ENCODE results near the gene TTC28. TPM values are rescaled to one million over a fixed set of nuclear protein-coding genes. Genes with fewer than 3 reads are reported as not detected.

The TTC28 gene
- total RNA-seq, 2 experiments from 2014 or later, result 1.2 to 3.6 TPM

GRCh38 chr22:28609921-28610320 lies 69.7 kb downstream of the TTC28 start:
- no peak for ATAC-seq
- Mint-ChIP-seq H3K27me3 (peaks cover 78% of the 10 kb centered on the region), H3K36me3 (no peaks in the 10 kb centered on the region), H3K27ac (no peak overlapping the region), H3K9me3 (ENCODE audit: low read depth) (no peaks in the 10 kb centered on the region), H3K4me3 (no peak overlapping the region), H3K4me1 (no peaks in the 10 kb centered on the region)
- no peak for DNase-seq
- CTCF ChIA-PET, result no interaction called here

- DNase-seq (no peak), ATAC-seq (no peak)
- Mint-ChIP-seq H3K27me3 (peaks cover 75% of the 10 kb centered on the region), H3K4me3 (no peak overlapping the region), H3K27ac (no peak overlapping the region), H3K4me1 (no peaks in the 10 kb centered on the region), H3K9me3 (ENCODE audit: low read depth) (no peaks in the 10 kb centered on the region), H3K36me3 (no peaks in the 10 kb centered on the region)
- CTCF ChIA-PET, result interaction anchor here (1.3 to 1.8 kb wide), 2 partner anchors 9 to 221 kb away, joined by 4 to 8 read pairs; no protein-coding TSS in a partner anchor
Measured at GRCh38 chr22:28608546-28608945, 71.1 kb downstream of the TTC28 start.

DNA sequence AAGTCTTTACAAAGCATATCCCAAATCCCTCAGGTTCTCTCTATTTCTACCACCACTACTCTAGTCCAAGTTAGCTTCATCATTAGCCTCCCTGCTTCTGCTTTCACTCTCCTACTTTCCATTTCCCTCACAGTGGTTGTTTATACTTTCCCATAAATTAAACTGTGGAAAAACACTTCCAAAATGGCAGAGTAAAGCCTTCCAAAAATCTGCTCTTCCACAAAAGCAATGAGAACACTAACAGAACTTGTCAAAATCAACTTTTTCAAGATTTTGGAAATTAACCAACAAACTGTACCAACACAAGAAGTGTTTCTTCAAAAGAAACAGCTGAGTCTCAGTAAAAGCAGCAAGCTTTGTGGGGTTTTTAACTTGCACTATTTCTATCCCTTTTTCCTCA lies 71.8 kb downstream of the TTC28 start:
- no peaks in the 10 kb centered on the region for H3K4me1 Mint-ChIP-seq
- no peaks in the 10 kb centered on the region for H3K9me3 Mint-ChIP-seq (ENCODE audit: low read depth)
- no peak for ATAC-seq
- DNase-seq, result no peak
- CTCF ChIA-PET, result interaction anchor here (1.1 to 1.8 kb wide), 3 partner anchors 8 to 433 kb away, joined by 3 to 8 read pairs (median 4); no protein-coding TSS in a partner anchor
- no peak overlapping the region for H3K4me3 Mint-ChIP-seq
- H3K36me3 Mint-ChIP-seq, result no peaks in the 10 kb centered on the region
- H3K27ac Mint-ChIP-seq, result no peak overlapping the region
- peaks cover 75% of the 10 kb centered on the region for H3K27me3 Mint-ChIP-seq

DNA sequence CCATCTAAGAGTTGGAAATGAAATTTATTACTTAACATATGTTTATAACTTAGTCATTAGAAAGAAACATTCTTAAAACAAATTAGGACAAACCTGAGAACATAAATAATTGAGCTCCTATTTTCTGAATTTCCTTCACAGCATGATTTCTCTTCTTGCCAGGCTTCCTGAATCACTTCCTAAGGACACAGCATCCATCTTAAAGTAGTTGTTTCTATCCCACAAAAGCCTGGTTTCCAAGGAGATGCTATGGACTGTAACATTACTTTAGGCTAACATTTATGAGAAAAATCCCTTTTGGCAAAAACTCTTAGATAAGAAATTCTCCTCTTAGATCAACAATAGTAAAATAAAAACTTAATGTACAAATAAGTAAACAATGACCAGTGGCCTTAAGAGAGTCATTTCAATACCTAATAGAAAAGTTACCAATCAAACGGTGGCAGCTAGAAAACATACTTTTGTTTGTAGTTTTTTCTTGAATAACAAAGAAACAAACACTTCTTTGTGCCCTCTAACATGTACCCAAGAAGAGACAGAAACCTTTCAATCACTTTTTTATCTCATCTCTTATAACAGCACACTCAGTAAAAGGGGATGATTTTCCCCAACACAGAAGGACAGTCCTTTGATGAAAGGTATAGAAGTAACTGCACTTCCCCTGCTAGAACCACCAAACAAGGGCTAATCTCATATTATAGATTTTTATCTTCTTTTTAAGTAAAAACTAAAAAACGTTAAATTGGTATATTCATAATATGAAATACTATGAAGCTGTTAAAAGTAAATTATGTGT lies 74.5 kb downstream of the TTC28 start:
- no peak overlapping the region for H3K4me3 Mint-ChIP-seq
- no peaks in the 10 kb centered on the region for H3K36me3 Mint-ChIP-seq
- ATAC-seq, result no peak
- no peaks in the 10 kb centered on the region for H3K4me1 Mint-ChIP-seq
- DNase-seq, result no peak
- peaks cover 57% of the 10 kb centered on the region for H3K27me3 Mint-ChIP-seq
- H3K27ac Mint-ChIP-seq, result no peak overlapping the region
- CTCF ChIA-PET, result no interaction called here
- no peaks in the 10 kb centered on the region for H3K9me3 Mint-ChIP-seq (ENCODE audit: low read depth)

GRCh38 chr22:28601915-28602314 lies 77.7 kb downstream of the TTC28 start:
- H3K36me3 Mint-ChIP-seq, result no peaks in the 10 kb centered on the region
- H3K9me3 Mint-ChIP-seq (ENCODE audit: low read depth), result no peaks in the 10 kb centered on the region
- CTCF ChIA-PET, result interaction anchor here (2.1 to 3.3 kb wide), 4 partner anchors 227 to 438 kb away, joined by 9 to 43 read pairs (median 24); no protein-coding TSS in a partner anchor
- H3K27me3 Mint-ChIP-seq, result peaks cover 51% of the 10 kb centered on the region
- DNase-seq, result no peak
- no peaks in the 10 kb centered on the region for H3K4me1 Mint-ChIP-seq
- ATAC-seq, result no peak
- no peak overlapping the region for H3K27ac Mint-ChIP-seq
- H3K4me3 Mint-ChIP-seq, result no peak overlapping the region

DNA sequence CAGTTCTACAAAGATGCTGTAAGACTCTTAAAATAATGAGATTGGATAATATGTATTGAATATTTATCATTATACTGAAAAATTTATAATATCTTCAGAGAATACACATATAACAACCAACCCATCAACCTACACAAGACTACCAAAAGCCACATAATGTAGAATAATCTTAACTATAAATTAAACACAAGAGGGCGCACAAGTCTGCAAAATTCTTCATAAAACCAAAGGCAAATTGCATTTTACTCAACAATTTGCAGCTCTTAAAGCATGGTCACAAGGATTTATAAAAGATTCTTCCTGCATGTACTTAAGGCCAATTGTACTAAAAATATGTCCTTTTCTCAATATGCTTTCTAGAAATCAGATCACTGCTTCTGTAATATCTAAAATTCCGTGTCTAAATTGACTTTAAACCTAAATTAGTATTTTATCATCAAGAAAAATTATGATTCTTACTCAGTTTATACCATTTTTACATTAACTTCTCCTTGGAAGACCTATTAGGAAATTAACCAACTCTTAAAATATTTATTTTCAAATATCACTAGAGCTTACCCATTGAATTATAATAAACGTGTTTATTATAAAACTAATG lies 79.0 kb downstream of the TTC28 start:
- no peak overlapping the region for H3K27ac Mint-ChIP-seq
- no peak for DNase-seq
- H3K4me3 Mint-ChIP-seq, result no peak overlapping the region
- peaks cover 52% of the 10 kb centered on the region for H3K27me3 Mint-ChIP-seq
- no peaks in the 10 kb centered on the region for H3K36me3 Mint-ChIP-seq
- no peak for ATAC-seq
- no peaks in the 10 kb centered on the region for H3K9me3 Mint-ChIP-seq (ENCODE audit: low read depth)
- CTCF ChIA-PET, result interaction anchor here (0.9 to 3.3 kb wide), 28 partner anchors 8 to 645 kb away, joined by 3 to 43 read pairs (median 4); no protein-coding TSS in a partner anchor
- H3K4me1 Mint-ChIP-seq, result no peaks in the 10 kb centered on the region

DNA sequence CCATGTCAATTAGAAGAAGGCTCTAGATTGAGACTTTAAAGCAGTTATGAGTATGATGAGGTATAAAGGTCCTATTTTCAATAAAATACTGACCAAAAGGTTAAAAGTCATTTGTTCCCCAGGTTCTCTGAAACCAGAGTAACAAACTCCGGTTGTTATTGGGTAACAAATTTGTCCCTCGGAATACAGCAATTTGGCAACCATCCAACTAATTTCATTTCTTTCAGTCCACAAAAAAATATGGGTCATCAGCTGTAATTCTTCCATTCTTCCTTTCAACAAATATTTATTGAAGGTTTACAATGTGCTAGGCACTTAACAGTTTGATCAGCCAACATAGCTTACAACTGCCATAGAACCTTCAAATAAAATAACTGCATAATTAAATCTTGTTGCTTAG lies 79.9 kb downstream of the TTC28 start:
- no peak overlapping the region for H3K27ac Mint-ChIP-seq
- DNase-seq (no peak), ATAC-seq (no peak)
- CTCF ChIA-PET, result interaction anchor here (0.9 to 3.3 kb wide), 19 partner anchors 8 to 646 kb away, joined by 3 to 43 read pairs (median 4); no protein-coding TSS in a partner anchor
- H3K27me3 Mint-ChIP-seq, result peaks cover 46% of the 10 kb centered on the region
- no peak overlapping the region for H3K4me3 Mint-ChIP-seq
- no peaks in the 10 kb centered on the region for H3K9me3 Mint-ChIP-seq (ENCODE audit: low read depth)
- no peaks in the 10 kb centered on the region for H3K4me1 Mint-ChIP-seq
- H3K36me3 Mint-ChIP-seq, result no peaks in the 10 kb centered on the region

- CTCF ChIA-PET, result no interaction called here
Measured at GRCh38 chr22:28597665-28598064, 82.0 kb downstream of the TTC28 start.

DNA sequence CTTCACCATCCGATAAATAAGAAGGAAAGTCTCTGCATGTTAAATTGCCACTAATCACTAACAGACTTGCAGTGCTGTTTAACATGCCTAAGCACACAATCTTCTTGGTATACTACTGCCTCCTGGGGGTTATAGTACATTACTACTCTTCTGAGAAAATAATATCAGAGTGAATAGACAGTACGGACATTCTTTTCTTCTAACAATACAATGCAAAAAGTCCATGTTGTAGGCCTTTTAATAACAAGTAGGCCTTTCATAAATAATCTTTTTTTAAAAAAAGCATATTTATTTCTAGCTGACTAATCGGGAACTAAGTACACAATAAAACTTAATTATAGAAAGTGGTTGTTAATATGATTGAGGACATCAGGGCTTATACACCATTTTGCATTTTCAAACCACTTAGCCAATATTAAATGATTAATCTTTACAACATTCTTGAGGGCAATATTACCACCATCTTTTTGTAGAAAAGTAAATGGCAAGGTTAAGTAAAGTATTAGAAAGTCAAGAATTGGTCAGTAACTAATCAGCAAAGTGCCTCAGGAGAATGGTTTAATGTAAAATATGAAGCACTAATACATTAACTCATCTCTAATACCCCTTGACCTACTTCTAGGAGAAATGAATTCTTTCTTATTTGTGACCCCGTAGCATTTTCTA lies 84.7 kb downstream of the TTC28 start:
- no peak for DNase-seq
- no peaks in the 10 kb centered on the region for H3K9me3 Mint-ChIP-seq (ENCODE audit: low read depth)
- peak; percentile 69 for ATAC-seq
- H3K27me3 Mint-ChIP-seq, result peaks cover 36% of the 10 kb centered on the region
- CTCF ChIA-PET, result interaction anchor here (0.7 kb wide), 1 partner anchor 137 kb away, joined by 4 read pairs; no protein-coding TSS in a partner anchor
- no peak overlapping the region for H3K27ac Mint-ChIP-seq
- H3K4me3 Mint-ChIP-seq, result no peak overlapping the region
- no peaks in the 10 kb centered on the region for H3K36me3 Mint-ChIP-seq
- H3K4me1 Mint-ChIP-seq, result no peaks in the 10 kb centered on the region

More at GRCh38 chr22:28597665-28598064, 82.0 kb downstream of the TTC28 start:
- Mint-ChIP-seq H3K4me1 (no peaks in the 10 kb centered on the region), H3K36me3 (no peaks in the 10 kb centered on the region), H3K27ac (no peak overlapping the region), H3K9me3 (ENCODE audit: low read depth) (no peaks in the 10 kb centered on the region), H3K27me3 (peaks cover 40% of the 10 kb centered on the region), H3K4me3 (no peak overlapping the region)
- no peak for ATAC-seq
- no peak for DNase-seq

- CTCF ChIA-PET, result no interaction called here
- Mint-ChIP-seq H3K27me3 (peaks cover 36% of the 10 kb centered on the region), H3K4me3 (no peak overlapping the region), H3K4me1 (no peaks in the 10 kb centered on the region), H3K27ac (no peak overlapping the region), H3K36me3 (no peaks in the 10 kb centered on the region), H3K9me3 (ENCODE audit: low read depth) (no peaks in the 10 kb centered on the region)
- ATAC-seq (no peak), DNase-seq (no peak)
Measured at GRCh38 chr22:28594076-28594796, 85.4 kb downstream of the TTC28 start.

DNA sequence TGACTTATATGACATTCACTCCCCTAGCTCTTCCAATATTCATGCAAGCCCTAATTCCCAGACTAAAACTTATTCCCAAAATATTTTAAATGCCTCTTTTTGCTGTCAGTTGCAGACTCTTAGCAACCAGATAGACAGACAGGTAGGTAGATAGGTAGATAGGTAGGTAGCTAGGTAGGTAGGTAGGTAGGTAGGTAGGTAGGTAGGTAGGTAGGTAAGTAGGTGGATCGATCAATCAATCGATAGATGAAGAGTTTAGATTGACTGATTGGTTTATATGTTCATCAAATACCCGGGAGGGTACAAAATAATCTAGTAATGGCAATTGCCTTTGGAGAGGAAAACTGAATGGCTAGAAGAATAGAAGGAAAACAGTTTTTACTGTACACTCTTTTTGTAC lies 86.3 kb downstream of the TTC28 start:
- CTCF ChIA-PET, result no interaction called here
- Mint-ChIP-seq H3K4me1 (no peaks in the 10 kb centered on the region), H3K36me3 (no peaks in the 10 kb centered on the region), H3K27me3 (peaks cover 38% of the 10 kb centered on the region), H3K9me3 (ENCODE audit: low read depth) (no peaks in the 10 kb centered on the region), H3K4me3 (no peak overlapping the region), H3K27ac (no peak overlapping the region)
- DNase-seq, result no peak
- no peak for ATAC-seq

DNA sequence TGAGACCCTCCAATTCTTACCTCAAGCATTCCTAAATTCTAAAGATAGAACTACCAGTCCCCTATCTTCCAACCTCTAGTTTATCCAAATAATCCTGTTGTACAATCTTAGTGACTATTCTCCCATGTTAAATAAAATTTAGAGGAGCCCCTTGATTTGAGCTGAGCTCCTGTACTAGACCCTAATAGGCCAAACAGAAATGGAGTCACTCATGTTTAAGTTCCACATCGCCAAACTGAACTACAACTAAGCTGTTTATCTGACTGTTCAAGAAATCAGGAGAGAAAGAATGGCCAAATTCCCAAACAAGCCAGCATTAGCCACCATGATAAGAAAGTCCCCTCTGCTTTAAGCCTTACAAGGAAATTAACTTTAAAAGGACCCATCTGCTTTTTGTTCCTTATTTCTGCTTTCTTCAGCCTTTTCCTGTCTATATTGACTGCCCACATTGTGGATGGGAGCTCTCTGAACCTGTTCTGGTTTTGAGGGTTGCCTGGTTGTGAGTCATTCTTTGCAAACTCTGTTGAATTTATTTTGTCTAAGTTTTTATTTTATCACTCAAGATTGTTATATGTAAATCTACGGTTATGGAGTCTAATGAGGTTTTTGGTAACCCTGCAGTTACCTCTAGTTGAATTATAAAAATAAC lies 90.4 kb downstream of the TTC28 start:
- ATAC-seq (no peak), DNase-seq (no peak)
- Mint-ChIP-seq H3K4me3 (no peak overlapping the region), H3K27ac (no peak overlapping the region), H3K9me3 (ENCODE audit: low read depth) (no peaks in the 10 kb centered on the region), H3K36me3 (no peaks in the 10 kb centered on the region), H3K4me1 (no peaks in the 10 kb centered on the region), H3K27me3 (peaks cover 25% of the 10 kb centered on the region)
- CTCF ChIA-PET, result no interaction called here

GRCh38 chr22:28585324-28585723 lies 94.3 kb downstream of the TTC28 start:
- Mint-ChIP-seq H3K27me3 (peaks cover 31% of the 10 kb centered on the region), H3K9me3 (ENCODE audit: low read depth) (no peaks in the 10 kb centered on the region), H3K4me1 (no peaks in the 10 kb centered on the region), H3K36me3 (no peaks in the 10 kb centered on the region), H3K4me3 (no peak overlapping the region), H3K27ac (no peak overlapping the region)
- DNase-seq, result no peak
- CTCF ChIA-PET, result no interaction called here
- no peak for ATAC-seq

All from activated CD8-positive, alpha-beta memory T cell treated with anti-CD3 and anti-CD28 coated beads, Interleukin-2, amount 10 ng/mL, durations not matched to agents 7 days and 5 days (primary cell).